Activated T-helper 1 cell treated with anti-CD3 and anti-CD28 coated beads, Interleukin-2, amount 50 U/mL, for 16 hours (primary cell): ENCODE measurements around the gene RAPGEF6.
"Not testable (repeated sequence)": the region's sequence is repeated elsewhere in the genome, so short reads cannot be mapped to it uniquely, and the experiment has no call there.

Source experiments
- DNase-seq, 2 donors: peaks; one replicate each; pipeline ENCODE4 v3.0.0-alpha.2; 2020; ENCODE audit warnings: low read depth in 1 of 2, low spot score in 1 of 2

The RAPGEF6 gene

DNA sequence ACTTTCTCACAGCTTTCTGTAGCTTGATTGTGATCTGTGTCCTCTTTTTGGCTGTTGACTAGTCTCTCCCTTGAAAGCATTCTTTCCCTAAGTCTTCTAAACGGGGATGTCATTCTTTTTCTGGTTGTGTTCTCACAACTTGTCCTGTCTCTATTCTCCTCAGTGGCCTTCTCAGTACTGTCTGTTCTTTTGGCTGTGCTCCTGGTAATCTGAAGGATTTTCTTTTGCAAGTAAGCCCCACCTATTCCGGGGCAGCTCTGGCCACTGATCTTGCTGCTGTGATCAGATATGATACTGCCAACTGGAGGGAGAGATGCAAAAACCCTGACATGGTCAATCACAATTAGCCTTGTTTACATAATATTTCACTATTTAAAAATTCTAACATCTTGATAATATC, 198.9 kb downstream of the RAPGEF6 start:
- DNase-seq, result no peak

GRCh38 chr5:131433109-131433508, 201.9 kb downstream of the RAPGEF6 start:
- DNase-seq, result no peak

DNA sequence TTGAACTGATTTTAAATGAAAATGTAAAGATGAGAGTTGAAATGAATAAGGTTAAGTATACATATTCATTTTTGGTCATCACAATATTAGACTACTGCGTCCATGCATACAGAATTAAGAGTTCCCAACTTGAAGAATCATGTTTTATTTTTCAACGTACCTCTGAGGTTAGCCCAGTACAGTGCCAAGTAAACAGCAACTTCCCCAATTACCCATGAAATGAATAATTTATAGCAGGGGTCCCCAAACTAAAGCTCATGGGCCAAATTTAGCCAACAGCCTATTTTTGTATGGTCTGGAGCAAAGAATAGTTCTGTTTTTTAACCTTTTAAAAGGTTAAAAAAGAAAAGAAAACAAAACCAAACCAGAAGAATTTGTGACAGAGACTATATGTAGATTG, 203.2 kb downstream of the RAPGEF6 start:
- no peak for DNase-seq

- DNase-seq, result no peak
Measured at GRCh38 chr5:131430794-131431193, 204.2 kb downstream of the RAPGEF6 start.

GRCh38 chr5:131426011-131426410, 209.0 kb downstream of the RAPGEF6 start:
- DNase-seq, result no peak

DNA sequence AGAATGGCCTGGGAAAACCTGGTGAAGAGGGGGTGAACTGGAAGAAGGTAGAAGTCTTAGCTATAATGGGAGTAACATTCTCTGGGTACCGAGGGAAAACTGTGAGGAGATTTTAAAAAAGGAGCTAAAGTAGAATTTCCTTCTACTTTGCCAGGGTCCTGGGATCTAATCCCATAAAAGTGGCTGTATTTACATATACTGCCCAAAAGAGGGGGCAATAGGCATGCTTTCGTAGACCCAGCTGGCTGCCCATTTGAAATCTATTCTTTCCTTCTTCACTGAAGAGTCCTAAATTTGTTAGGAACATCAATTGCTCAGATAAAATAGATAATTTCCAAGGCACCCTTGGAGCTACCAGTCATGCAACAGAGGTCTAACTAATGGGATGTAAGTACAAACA, 212.0 kb downstream of the RAPGEF6 start:
- no peak for DNase-seq

DNA sequence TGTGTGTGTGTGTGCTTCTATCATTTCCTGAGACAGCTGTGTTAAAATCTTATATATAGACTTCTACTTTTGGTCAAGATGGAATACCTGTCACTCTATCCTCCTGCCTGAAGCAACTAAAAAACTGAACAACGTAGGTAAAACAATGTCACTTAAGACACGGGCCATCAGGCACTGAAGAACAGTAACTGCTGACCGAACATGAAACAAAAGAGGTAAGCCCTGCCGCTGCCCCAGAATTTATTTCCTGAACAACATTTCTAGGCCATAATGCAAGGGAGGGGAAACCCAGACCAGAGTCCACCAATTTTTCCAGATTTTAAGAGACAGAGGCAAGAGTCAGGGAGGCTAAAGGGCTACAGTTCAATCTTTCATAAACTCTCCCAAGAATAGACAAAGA, 215.2 kb downstream of the RAPGEF6 start:
- DNase-seq, result no peak

DNA sequence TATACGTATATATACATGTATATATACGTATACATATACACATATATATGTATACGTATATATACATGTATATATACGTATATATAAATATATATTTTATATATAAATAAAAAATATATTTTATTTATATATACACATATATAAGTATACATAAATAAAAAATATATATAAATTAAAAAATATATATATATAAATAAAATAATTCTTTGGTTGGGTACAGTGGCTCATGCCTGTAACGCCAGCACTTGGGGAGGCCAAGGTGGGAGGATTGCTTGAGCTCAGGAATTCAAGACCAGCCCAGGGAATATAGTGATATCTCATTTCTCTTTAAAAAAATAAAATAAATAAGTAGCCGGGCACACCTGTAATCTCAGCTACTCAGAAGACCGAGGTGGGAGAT, 216.2 kb downstream of the RAPGEF6 start:
- DNase-seq, result no peak

GRCh38 chr5:131417240-131417869, 217.7 kb downstream of the RAPGEF6 start:
- DNase-seq, result peak; percentile 70 to 78

- DNase-seq, result no peak
Measured at GRCh38 chr5:131416729-131417128, 218.3 kb downstream of the RAPGEF6 start.

- no peak for DNase-seq
Measured at GRCh38 chr5:131413605-131414559, 221.1 kb downstream of the RAPGEF6 start.

DNA sequence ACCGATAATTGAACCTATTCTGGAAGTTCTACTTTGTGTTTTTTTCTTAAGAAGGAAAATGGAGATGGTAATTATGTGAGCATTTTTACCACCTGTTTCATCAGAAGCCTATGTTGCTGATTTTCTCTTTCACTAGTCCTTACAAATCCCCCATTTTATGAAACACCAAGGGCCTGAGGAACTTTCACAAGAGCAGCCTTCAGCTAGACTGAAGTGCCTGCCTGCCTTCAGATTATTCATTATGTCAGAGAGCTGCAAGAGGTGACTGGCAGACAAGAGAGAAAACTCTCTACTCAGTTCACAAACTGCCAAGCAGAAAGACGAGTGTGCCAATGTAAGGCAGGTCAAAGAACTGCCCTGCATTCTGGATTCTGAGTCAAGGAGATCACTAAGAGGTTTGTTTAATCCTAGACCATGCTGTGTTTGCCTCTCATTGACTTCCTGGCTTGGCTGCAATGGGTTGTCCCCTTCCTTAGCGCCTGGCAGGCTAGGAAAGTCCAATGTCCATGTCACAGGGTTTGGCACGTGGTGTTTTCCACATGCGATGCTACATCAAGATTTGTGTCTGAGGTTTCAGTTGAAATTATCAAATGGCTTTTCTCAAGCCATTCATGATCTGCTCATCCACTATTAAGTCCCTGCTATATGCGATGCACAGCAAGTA, 227.9 kb downstream of the RAPGEF6 start:
- DNase-seq, result no peak

DNA sequence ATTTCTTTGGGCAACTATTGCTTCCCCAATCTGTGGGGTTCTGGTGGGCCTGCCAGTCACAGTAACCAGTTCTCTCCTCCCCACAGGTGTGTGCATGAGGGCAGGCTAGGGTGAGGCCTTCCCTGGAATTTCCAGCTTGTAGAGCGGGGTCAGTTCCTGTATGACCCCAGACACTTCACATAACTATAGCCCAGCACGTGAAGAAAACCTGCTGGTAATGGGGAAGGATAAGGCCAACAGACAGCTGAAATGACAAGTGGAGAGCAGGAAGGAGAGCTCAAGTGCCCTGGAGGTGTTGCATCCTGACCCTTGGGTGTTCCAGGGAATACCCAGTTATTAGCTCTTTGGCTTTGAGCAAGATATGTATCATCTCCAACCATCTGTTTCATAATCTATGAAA, 229.0 kb downstream of the RAPGEF6 start:
- no peak for DNase-seq

- DNase-seq, result no peak
Measured at GRCh38 chr5:131405674-131406073, 229.4 kb downstream of the RAPGEF6 start.

DNA sequence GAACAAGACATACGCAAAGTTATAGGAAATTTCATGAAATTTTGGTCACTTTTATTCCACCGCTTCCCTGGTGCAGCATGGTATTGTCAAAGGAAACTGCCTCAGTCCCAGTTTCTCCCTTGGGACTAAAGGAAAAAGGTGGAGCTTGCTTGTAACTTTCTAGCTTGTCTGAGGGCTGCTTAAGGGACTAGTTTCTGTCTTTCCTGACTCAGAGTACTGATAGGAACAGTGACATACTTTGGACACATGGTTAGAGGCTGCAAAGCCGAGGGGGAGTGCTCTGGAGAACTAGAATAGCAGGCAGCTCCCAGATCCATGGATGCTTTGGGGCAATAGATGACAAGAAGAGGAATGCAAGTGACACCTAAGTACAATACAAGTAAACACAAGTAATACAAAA, 234.4 kb downstream of the RAPGEF6 start:
- DNase-seq, result no peak

- DNase-seq, result not testable (repeated sequence)
Measured at GRCh38 chr5:131399007-131399406, 236.0 kb downstream of the RAPGEF6 start.

DNA sequence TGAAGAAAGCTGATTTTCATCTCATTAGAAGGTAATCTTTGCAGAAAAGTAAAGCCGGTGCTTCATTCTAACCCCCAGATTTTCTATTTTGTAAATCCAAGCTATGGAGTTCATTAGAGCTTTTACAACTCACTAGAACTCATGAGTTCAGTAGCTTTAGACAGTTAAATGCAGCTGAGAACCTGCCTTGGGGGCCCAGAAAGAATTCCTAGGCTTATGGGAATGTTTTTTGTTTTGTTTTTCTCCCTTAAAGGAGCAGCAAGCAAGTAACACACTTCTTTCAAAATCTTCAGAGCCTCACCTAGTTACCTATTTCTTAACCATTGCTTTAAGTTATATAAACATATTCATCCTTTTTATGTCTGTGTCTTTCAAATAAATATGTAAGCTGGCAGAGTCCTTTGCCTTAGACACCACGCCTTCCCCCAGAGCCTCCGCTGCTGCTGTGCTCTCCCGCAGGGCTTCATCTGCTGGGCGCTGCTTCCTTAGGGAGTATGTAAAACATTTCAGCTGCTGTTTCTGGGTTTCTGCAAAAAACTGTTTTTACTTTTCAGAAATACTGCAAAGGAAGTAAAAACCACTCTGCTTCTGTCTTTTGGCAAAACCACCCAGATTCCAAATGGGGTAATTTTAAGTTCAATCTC, 238.3 kb downstream of the RAPGEF6 start:
- no peak for DNase-seq

DNA sequence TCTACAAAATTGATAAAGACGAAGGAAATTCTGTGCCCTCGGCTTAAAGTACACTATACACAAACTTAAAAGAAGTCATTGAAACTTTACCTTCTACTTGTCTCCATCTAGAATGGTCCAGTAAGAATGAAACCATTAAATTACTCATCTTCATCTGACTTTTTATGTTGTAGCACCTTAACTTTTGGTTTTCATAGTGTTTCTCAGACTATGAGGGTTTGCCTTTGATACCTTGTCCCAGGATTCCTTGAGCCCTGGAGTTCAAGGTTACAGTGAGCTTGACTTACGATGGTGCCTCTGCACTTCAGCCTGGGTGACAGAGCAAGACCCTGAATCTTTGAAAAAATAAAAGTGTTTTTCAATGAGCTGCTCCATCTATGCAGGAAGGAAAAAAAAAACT, 239.0 kb downstream of the RAPGEF6 start:
- DNase-seq, result no peak

DNA sequence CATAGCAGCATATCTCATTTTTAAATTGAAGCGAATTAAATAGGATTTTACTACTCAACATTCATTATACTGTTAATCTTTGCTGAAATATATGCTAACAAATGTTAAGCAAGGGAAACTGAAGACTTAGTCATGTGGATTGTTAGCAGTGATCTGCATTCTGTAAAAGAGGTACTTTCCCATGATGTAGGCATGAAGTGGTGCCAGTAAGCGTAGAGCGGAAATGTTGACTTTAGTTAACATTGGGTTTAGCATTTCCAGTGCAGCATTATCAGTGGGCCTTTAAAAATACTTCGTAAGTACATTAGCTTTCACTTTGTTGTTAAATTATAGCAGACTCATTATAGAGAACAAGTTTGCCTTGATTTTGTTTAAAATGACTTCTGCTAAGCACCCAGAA, 240.9 kb downstream of the RAPGEF6 start:
- DNase-seq, result peak in 1 of 2 donors; percentile 35

GRCh38 chr5:131393498-131393968, 241.5 kb downstream of the RAPGEF6 start:
- DNase-seq, result no peak

GRCh38 chr5:131392466-131393095, 242.4 kb downstream of the RAPGEF6 start:
- DNase-seq, result no peak
